GM19043 (cell line): Measurements from ENCODE around the gene CSTPP1.
"Not testable (repeated sequence)": the region's sequence is repeated elsewhere in the genome, so short reads cannot be mapped to it uniquely, and the experiment has no call there.

ENCODE experiments used
- ATAC-seq: cut with Tn5 transposase; IDR thresholded peaks from one replicate; pipeline ENCODE4 v1.9.1; 2021; ENCODE audit warnings: low read depth; ENCODE audit not compliant: unreplicated experiment

The CSTPP1 gene

DNA sequence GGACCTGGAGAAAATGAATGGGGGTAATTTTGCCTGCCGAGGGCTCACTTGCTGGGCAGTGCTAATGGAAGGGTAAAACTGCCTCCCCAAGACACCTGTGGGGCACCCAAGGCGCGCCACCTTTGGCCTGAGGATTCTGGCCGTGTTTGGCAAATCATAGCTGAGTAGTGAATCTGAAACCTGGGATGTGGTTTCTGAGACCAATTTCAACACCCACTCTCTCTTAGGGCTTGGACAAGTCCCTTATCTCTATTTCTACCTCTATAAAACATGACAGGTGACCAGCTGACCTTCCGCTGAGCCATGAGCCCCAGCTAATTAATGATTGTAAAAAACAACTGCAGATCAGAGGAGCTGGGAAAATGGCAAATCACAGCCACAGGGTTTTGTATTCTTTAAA, 251.2 kb downstream of the CSTPP1 start:
- no peak for ATAC-seq

DNA sequence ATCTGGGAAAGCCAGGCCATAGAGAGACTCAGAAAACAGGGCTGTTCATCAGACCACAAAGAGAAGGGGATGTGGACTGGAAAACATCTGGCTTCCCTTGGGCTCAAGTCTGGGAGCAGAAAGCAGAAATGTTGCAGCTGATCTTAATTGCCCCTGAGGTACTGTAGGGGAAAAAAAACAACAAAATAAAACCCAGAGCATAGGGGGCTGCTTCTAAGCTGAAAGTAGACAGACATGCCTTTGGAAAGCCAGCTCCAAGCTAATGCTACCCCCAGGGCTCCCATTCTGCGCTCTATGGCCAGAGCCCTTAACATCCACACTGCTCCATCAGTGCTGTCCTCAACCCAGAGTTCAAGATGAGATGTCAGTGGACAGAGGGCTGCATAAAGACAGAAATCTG, 251.7 kb downstream of the CSTPP1 start:
- no peak for ATAC-seq

DNA sequence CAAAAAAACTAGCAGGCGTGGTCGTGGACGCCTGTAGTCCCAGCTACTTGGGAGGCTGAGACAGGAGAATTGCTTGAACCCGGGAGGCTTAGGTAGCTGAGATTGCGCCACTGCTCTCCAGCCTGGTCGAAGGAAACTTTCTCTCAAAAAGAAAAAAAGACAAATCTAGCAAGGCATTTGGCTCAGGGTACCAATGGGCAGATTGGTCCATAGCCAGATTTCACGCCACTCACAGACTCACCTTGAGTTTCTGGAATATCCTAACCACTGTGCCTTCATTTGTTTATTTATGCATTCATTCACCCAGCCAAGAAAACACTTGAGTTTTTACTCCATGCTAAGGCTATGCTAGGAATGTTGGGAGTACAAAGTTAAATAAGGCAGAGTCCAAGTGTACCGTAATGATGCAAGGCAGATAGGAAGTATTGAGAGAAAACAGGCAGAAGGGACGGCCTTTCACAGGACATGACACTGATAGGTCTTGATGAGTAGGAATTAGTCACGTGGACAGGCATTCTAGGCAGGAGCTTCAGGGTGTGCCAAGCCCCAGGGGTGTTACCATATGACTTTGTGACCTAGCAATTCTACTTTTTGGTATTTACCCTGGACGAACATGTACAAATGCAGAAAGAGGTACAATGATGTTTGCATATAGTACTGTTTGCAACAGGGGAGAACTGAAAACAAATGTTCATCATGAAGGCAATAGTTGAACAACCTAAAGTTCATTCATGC, 252.7 kb downstream of the CSTPP1 start:
- ATAC-seq = no peak

DNA sequence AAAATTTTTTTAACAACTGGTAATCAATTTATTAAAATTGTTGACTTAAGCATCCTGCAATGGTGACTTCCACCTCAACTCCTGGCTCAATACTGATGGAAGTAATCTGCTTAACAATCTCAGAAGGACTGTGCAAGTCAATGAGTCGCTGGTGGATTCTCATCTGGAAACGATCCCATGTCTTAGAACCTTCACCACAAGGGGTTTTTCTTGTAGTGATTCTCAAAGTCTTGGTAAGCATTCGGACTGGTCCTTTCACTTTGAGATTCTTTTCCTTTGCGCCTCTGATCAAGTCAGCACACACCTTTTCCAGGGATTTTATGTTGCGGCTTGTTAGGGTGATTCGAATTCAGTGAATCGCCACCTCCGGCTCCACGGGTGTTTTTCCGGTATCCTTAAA, 254.6 kb downstream of the CSTPP1 start:
- ATAC-seq = not testable (repeated sequence)

DNA sequence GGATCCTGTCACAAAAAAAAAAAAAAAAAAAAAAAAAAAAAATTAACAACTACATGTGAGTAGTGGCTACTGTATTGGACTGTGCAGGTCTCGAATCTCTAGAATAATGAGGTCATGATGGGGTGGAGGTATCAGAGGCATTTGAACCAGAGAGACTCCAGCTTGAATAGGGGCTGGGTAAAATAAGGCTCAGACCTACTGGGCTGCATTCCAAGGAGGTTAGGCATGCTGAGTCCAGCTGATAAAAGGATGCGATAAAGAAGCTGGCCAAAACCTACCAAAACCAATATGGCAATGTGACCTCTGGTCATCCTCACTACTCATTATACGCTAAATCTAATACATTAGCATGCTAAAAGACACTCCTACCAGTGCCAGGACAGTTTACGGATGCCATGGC, 255.6 kb downstream of the CSTPP1 start:
- no peak for ATAC-seq

DNA sequence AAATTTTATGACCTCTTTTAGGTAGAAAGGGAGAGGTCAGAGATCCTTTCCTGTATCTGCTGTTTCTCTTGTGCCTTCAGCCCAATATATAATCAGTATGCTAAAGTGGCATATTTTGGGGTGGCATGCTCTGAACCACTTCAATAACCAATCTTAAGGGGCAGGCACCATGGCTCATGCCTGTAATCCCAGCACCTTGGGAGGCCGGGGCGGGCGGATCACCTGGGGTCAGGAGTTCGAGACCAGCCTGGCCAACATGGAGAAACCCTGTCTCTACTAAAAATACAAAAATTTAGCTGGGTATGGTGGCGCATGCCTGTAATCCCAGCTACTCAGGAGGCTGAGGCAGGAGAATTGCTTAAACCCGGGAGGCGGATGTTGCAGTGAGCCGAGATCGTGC, 261.6 kb downstream of the CSTPP1 start:
- ATAC-seq = not testable (repeated sequence)

DNA sequence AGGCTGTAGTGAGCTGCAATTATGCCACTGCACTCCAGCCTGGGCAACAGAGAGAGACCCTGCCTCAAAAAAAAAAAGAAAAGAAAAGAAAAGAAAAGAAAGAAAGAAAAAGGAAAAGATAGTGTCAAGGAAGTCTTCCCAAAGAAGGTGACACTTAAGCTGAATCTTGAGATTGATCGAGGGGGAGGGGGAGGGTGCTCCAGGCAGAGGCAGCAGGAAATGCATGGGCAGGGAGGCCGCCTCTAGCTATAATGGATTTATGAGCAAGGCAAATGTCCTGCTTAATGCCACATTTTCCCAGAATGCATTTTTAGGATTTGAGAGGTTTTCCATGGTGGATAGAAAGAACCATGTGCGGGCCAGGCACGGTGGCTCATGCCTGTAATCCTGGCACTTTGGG, 264.5 kb downstream of the CSTPP1 start:
- no peak for ATAC-seq

DNA sequence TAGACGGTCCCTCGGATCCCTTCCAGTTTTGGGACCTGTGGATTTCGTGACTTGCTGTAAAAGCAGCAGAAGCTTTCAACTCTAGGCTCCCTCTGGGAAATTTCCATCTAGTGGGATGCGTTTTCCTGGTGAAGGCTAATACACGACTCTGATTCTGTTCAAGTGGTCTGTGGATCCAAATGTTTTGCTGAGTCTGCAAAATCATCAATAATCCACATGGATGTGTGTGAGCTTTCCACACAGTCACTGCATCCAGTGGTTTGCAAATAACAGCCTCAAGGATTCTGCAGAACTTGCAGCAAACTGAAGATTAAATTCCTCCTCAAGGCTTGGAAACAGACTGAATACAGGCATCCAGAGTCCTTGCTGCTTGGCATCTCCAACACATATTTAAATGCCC, 266.0 kb downstream of the CSTPP1 start:
- ATAC-seq = no peak

DNA sequence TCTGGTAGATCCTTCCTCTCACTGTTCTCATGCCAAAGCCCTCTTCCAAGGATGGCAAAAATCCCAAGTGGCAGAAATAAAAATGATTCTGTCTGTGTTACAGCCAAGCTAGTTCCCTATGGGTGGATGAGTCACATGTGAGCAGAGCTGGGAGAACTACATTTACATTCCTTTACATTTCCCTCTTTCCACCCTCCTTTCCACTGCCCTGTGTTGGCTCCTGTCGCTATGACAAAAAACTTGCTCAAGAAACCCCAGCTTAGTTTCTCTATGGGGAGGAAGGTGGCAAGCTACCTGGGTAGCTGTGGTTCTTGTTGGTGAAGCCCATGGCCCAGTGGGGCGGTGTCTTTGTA, 268.1 kb downstream of the CSTPP1 start:
- no peak for ATAC-seq

DNA sequence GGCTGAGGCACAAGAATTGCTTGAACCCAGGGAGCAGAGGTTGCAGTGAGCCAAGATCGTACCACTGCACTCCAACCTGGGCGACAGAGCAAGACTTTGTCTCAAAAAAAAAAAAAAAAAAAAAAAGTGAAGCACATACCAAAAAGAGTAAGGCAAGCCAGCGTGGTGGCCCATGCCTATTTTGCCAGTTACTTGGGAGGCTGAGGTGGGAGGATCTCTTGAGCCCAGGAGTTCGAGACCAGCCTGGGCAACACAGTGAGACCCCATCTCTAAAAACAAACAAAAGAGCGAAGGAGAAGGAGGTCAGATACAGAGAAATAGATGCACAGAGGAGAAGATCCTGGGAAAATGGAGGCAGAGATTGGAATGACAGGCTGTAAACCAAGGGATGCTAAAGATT, 270.0 kb downstream of the CSTPP1 start:
- ATAC-seq = not testable (repeated sequence)

DNA sequence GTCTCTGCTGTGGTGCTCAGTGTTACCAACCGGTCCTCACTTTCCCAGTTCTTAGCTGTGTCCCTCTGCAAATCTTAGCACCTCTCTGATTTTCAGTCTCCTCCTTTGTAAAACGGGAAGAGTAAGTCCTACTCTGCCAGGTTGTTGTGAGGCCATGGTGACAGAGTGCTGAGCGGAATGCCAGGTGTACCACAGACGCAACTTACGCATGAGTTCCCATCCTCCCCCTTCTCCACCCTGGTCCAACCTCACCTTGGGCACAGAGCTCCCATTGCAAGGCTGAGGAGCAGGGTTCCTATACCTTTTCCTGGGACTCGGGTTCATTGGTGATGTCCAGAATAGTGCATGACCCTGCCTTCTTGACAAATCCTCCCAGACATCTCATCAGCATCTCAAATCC, 270.9 kb downstream of the CSTPP1 start:
- no peak for ATAC-seq

DNA sequence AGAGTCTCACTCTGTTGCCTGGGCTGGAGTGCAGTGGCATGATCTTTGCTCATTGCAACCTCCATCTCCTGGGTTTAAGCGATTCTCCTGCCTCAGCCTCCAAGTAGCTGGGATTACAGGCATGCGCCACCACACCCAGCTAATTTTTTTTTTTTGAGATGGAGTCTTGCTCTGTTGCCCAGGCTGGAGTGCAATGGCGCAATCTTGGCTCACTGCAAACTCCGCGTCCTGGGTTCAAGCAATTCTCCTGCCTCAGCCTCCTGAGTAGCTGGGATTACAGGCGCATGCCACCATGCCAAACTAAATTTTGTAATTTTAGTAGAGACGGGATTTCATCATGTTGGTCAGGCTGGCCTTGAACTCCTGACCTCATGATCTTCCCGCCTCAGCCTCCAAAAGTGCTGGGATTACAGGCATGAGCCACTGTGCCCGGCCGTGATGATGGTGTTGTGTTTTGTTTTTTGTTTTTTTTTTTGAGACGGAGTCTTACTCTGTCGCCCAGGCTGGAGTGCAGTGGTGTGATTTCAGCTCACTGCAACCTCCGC, 271.5 kb downstream of the CSTPP1 start:
- ATAC-seq = not testable (repeated sequence)

DNA sequence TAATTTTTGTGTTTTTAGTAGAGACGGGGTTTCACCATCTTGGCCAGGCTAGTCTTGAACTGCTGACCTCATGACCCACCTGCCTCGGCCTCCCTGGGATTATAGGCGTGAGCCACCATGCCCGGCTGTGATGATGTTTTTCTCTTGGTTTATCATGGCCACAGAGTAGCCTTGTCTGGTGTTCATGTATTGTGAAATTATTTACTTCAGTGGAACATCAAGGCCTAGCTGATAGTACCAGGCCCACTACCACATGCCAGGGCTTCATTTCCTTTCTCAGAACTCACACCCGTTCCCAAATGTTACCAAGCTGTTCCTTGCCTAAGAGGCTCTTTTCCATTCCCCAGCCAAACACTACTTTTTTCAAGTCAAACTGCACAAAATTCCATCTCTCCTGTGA, 272.1 kb downstream of the CSTPP1 start:
- no peak for ATAC-seq
